ENCODE measurements around the gene GPR34. TPM values are rescaled to one million over a fixed set of nuclear protein-coding genes. Genes with fewer than 3 reads are reported as not detected.

Gene GPR34
- polyA plus RNA-seq, 1 donor from 2014 or later, result not detected

DNA sequence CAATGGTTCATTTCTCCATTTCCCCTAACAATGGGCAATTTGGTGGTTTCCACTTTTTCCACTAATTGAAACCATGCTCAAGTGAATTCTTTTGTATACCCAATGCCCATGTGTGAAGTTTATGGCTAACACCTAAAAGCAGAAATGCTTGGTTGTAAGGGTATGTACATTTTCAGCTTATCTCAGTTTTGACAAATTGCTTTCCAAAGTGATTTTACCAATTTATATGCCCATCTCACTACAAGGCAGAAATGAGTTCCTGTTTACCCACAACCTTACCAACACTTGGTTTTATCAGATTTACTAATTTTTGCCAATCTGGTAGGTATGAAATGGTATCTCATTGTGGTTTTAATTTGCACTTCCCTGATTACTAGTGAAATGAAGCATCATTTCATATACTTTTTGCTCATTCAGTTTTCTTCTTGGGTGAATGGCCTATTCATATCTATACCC lies 14.8 kb downstream of the GPR34 start:
- Histone ChIP-seq H4K20me1 (ENCODE audit: insufficient read depth) (no peaks in the 10 kb centered on the region), H3K9me2 (ENCODE audit: insufficient read depth, low read length) (no peaks in the 10 kb centered on the region)
- TF ChIP-seq MXI1 (conservative IDR thresholded peaks at IDR 0.05; ENCODE audit: poor library complexity, severe bottlenecking) (no peak), RAD21 (conservative IDR thresholded peaks at IDR 0.05) (no peak), TAF1 (IDR thresholded peaks at IDR 0.05; ENCODE audit: low read depth) (no peak), SMC3 (conservative IDR thresholded peaks at IDR 0.05; ENCODE audit: poor library complexity) (no peak), EP300 (conservative IDR thresholded peaks at IDR 0.05; ENCODE audit: poor library complexity, severe bottlenecking) (no peak), EZH2 (IDR thresholded peaks at IDR 0.05; ENCODE audit: borderline replicate concordance, insufficient read depth, low read length, poor library complexity, severe bottlenecking) (no peak)
- TF ChIP-seq, protein P1, sequence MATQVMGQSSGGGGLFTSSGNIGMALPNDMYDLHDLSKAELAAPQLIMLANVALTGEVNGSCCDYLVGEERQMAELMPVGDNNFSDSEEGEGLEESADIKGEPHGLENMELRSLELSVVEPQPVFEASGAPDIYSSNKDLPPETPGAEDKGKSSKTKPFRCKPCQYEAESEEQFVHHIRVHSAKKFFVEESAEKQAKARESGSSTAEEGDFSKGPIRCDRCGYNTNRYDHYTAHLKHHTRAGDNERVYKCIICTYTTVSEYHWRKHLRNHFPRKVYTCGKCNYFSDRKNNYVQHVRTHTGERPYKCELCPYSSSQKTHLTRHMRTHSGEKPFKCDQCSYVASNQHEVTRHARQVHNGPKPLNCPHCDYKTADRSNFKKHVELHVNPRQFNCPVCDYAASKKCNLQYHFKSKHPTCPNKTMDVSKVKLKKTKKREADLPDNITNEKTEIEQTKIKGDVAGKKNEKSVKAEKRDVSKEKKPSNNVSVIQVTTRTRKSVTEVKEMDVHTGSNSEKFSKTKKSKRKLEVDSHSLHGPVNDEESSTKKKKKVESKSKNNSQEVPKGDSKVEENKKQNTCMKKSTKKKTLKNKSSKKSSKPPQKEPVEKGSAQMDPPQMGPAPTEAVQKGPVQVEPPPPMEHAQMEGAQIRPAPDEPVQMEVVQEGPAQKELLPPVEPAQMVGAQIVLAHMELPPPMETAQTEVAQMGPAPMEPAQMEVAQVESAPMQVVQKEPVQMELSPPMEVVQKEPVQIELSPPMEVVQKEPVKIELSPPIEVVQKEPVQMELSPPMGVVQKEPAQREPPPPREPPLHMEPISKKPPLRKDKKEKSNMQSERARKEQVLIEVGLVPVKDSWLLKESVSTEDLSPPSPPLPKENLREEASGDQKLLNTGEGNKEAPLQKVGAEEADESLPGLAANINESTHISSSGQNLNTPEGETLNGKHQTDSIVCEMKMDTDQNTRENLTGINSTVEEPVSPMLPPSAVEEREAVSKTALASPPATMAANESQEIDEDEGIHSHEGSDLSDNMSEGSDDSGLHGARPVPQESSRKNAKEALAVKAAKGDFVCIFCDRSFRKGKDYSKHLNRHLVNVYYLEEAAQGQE (IDR thresholded peaks at IDR 0.05; ENCODE audit: borderline replicate concordance), result no peak

DNA sequence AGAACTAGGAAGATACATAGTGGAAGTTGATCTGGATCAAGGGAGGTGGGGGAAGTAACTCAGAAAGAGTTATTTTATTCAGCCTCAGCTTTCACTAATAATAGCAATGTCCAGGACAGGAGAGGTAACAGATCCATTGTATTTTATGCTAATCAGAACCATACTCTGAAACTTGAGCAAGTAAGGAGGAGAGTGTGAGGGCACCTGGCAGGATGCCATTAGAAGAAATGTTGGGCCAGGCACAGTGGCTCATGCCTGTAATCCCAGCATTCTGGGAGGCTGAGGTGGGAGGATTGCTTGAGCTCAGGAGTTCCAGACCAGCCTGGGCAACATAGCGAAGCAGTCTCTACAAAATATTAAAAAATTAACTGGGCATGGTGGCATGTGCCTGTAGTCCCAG lies 16.3 kb downstream of the GPR34 start:
- H3K27ac ChIP-seq (ENCODE audit: low read length), result no peak overlapping the region
- no peaks in the 10 kb centered on the region for H3K79me2 ChIP-seq (replicated peaks; ENCODE audit: insufficient read depth, low read length)
- H3K9me2 ChIP-seq (ENCODE audit: insufficient read depth, low read length), result no peaks in the 10 kb centered on the region
- H3F3A ChIP-seq (ENCODE audit: insufficient read depth, low read length, poor library complexity, severe bottlenecking), result no peaks in the 10 kb centered on the region
- H2AFZ ChIP-seq (ENCODE audit: low read depth, low read length), result no peak overlapping the region
- H4K20me1 ChIP-seq (ENCODE audit: insufficient read depth), result no peaks in the 10 kb centered on the region
- no peaks in the 10 kb centered on the region for H3K27me3 ChIP-seq (ENCODE audit: insufficient read depth, low read depth, low read length)
- H3K36me3 ChIP-seq (ENCODE audit: insufficient read depth, low read length), result no peaks in the 10 kb centered on the region
- H3K4me3 ChIP-seq (ENCODE audit: low read length), result no peak overlapping the region
- no peak for TF ChIP-seq EP300 (conservative IDR thresholded peaks at IDR 0.05; ENCODE audit: poor library complexity, severe bottlenecking)
- TF ChIP-seq MXI1 (conservative IDR thresholded peaks at IDR 0.05; ENCODE audit: poor library complexity, severe bottlenecking), result no peak
- no peak for TF ChIP-seq SMC3 (conservative IDR thresholded peaks at IDR 0.05; ENCODE audit: poor library complexity)
- TF ChIP-seq POLR2AphosphoS5 (IDR thresholded peaks at IDR 0.05), result no peak
- TF ChIP-seq, protein P1 (IDR thresholded peaks at IDR 0.05; ENCODE audit: borderline replicate concordance), result no peak
- TF ChIP-seq RAD21 (conservative IDR thresholded peaks at IDR 0.05), result no peak
- TF ChIP-seq, protein P2, sequence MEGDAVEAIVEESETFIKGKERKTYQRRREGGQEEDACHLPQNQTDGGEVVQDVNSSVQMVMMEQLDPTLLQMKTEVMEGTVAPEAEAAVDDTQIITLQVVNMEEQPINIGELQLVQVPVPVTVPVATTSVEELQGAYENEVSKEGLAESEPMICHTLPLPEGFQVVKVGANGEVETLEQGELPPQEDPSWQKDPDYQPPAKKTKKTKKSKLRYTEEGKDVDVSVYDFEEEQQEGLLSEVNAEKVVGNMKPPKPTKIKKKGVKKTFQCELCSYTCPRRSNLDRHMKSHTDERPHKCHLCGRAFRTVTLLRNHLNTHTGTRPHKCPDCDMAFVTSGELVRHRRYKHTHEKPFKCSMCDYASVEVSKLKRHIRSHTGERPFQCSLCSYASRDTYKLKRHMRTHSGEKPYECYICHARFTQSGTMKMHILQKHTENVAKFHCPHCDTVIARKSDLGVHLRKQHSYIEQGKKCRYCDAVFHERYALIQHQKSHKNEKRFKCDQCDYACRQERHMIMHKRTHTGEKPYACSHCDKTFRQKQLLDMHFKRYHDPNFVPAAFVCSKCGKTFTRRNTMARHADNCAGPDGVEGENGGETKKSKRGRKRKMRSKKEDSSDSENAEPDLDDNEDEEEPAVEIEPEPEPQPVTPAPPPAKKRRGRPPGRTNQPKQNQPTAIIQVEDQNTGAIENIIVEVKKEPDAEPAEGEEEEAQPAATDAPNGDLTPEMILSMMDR (IDR thresholded peaks at IDR 0.05; ENCODE audit: poor library complexity, severe bottlenecking), result no peak
- no peak for TF ChIP-seq EZH2 (IDR thresholded peaks at IDR 0.05; ENCODE audit: borderline replicate concordance, insufficient read depth, low read length, poor library complexity, severe bottlenecking)
- no peak for TF ChIP-seq TAF1 (IDR thresholded peaks at IDR 0.05; ENCODE audit: low read depth)
- no peak overlapping the region for H3K4me2 ChIP-seq (ENCODE audit: low read length)
- H3K9ac ChIP-seq (ENCODE audit: low read length), result no peak overlapping the region
- no peaks in the 10 kb centered on the region for H3K9me3 ChIP-seq (ENCODE audit: low read length)

More for the DNA sequence above, 14.8 kb downstream of the GPR34 start:
- no peak overlapping the region for H3K4me2 ChIP-seq (ENCODE audit: low read length)
- no peaks in the 10 kb centered on the region for H3F3A ChIP-seq (ENCODE audit: insufficient read depth, low read length, poor library complexity, severe bottlenecking)
- H3K27ac ChIP-seq (ENCODE audit: low read length), result no peak overlapping the region
- no peaks in the 10 kb centered on the region for H3K79me2 ChIP-seq (replicated peaks; ENCODE audit: insufficient read depth, low read length)
- no peak overlapping the region for H3K4me3 ChIP-seq (ENCODE audit: low read length)
- H3K9me3 ChIP-seq (ENCODE audit: low read length), result no peaks in the 10 kb centered on the region
- no peaks in the 10 kb centered on the region for H3K27me3 ChIP-seq (ENCODE audit: insufficient read depth, low read depth, low read length)
- no peaks in the 10 kb centered on the region for H3K36me3 ChIP-seq (ENCODE audit: insufficient read depth, low read length)
- no peak overlapping the region for H3K9ac ChIP-seq (ENCODE audit: low read length)
- no peak overlapping the region for H2AFZ ChIP-seq (ENCODE audit: low read depth, low read length)
